Ovary (tissue), 9 donors: ENCODE results near the gene MGAT5. TPM values are rescaled to one million over a fixed set of nuclear protein-coding genes. Genes with fewer than 3 reads are reported as not detected.

ENCODE experiments used
- DNase-seq, 5 donors: peaks; one replicate each; pipeline ENCODE4 v3.0.0-alpha.2; 2019 to 2020
- H3K27ac ChIP-seq, 2 donors: fragments of 200-600 bp; one replicate each; pipeline versions ENCODE4 v1.5.1 to v1.8.0; 2019 to 2022
- H3K27me3 ChIP-seq: fragments of 200-600 bp; one replicate; pipeline ENCODE4 v1.8.0; 2022
- H3K36me3 ChIP-seq: fragments of 200-600 bp; sonication (generic); one replicate; pipeline ENCODE4 v1.5.1; 2019
- H3K4me1 ChIP-seq: one replicate; pipeline ENCODE4 v1.8.1; 2013; ENCODE audit warnings: mild to moderate bottlenecking, moderate library complexity; ENCODE audit not compliant: insufficient read depth
- H3K4me3 ChIP-seq: fragments of 200-600 bp; sonication (generic); one replicate; pipeline ENCODE4 v1.5.1; 2017
- H3K9me3 ChIP-seq, 2 donors: fragments of 200-600 bp in 1 of 2; sonication (generic) in 1 of 2; one replicate each; pipeline versions ENCODE4 v1.5.1 to v1.8.1; 2013 to 2019; ENCODE audit warnings: mild to moderate bottlenecking in 1 of 2, moderate library complexity in 1 of 2
- CTCF ChIP-seq, 3 donors: fragments of 450-650 bp in 2 of 3; fragments of 200-600 bp in 1 of 3; IDR thresholded peaks; one replicate each; pipeline versions ENCODE4 v1.5.1 to v1.8.0; 2016 to 2022; ENCODE audit warnings: antibody characterized with exemption in 3 of 3, mild to moderate bottlenecking in 1 of 3
- EP300 ChIP-seq: sonication (generic); formaldehyde crosslinking; IDR thresholded peaks from one replicate; pipeline ENCODE4 v1.6.1; 2017; ENCODE audit warnings: antibody characterized with exemption
- POLR2A ChIP-seq: fragments of 450-650 bp; IDR thresholded peaks from one replicate; pipeline ENCODE4 v1.6.1; 2017; ENCODE audit warnings: antibody characterized with exemption, mild to moderate bottlenecking, moderate library complexity
- WGBS, 3 donors: extraction: QIAGEN DNeasy Blood & Tissue Kit in 1 of 3; methylation state at CpG; one replicate each; pipeline versions ENCODE4 v1.1.5 to v1.1.7; 2013 to 2017; 5-methylcytosine and 5-hydroxymethylcytosine counted together
- intact Hi-C, 4 donors: fragments of 100-400 bp; cut with DNase I; formaldehyde crosslinking; loops; one replicate each; pipeline versions ENCODE4 v1.11.0 to v1.15.1; 2022 to 2023
- polyA plus RNA-seq, 2 donors: library from polyadenylated mRNA; stranded (reverse); fragments of 200-250 nt in 1 of 2; fragments of 350-450 nt in 1 of 2; fragmentation: Illumina TruSeq in 1 of 2; extraction: RNeasy Lipid Tissue Mini Kit (QIAGEN cat#74804) in 1 of 2; gene quantifications; one replicate each; pipeline ENCODE4 v1.2.3, GENCODE V29; 2013 to 2014
- total RNA-seq, 7 donors: library from RNA; depleted of rRNA in 2 of 7; stranded (reverse); fragments of >200 nt in 2 of 7; fragmentation: NEBNext Ultra II Directional in 3 of 7; extraction: Animal tissue kit (Norgen Biotek cat#: 25700) in 3 of 7; gene quantifications; one replicate each; pipeline versions ENCODE4 v1.1.0 to v1.2.4, GENCODE V29; 2016 to 2023
- donor health status: DM: no; HTN: no; CAD: no; lungs with moderate emphysema.
- donor health status: DM: no; HTN: no; CAD: no.
- donor health status: Bipolar disorder and iron deficiency.
- donor health status: DM: yes; HTN: yes; CAD: no.
- donor health status: DM: no; HTN: no; CAD: no.
- donor health status: DM: yes; HTN: yes; CAD: no.

The MGAT5 gene
- total and polyA plus RNA-seq, 9 donors, result 11.3 to 61.2 (median 32.4) TPM

- no peak overlapping the region for H3K27ac ChIP-seq
- TF ChIP-seq CTCF (IDR thresholded peaks at IDR 0.05) (no peak), POLR2A (no peak), EP300 (no peak)
- H3K27me3 ChIP-seq, result no peaks in the 10 kb centered on the region
- WGBS, 3 donors, result 91 to 95% (median 93%) methylated on average over 2 of the region's 2 CpGs
- H3K36me3 ChIP-seq, result no peaks in the 10 kb centered on the region
- H3K9me3 ChIP-seq, result no peaks in the 10 kb centered on the region
- no peaks in the 10 kb centered on the region for H3K4me1 ChIP-seq
- intact Hi-C loops, result loop anchor here in 1 of 4 donors (10.0 kb wide), 1 partner anchor 115 kb away; no protein-coding TSS in a partner anchor
- no peak overlapping the region for H3K4me3 ChIP-seq
- DNase-seq, result no peak
Measured at GRCh38 chr2:134240061-134240460, 13.8 kb upstream of the MGAT5 start.

- no peak for DNase-seq
- intact Hi-C loops, result loop anchor here in 1 of 4 donors (10.0 kb wide), 1 partner anchor 117 kb away; no protein-coding TSS in a partner anchor
- 84 to 92% (median 91%) methylated on average over 2 of the region's 2 CpGs for WGBS, 3 donors
- TF ChIP-seq POLR2A (no peak), EP300 (no peak), CTCF (IDR thresholded peaks at IDR 0.05) (no peak)
- Histone ChIP-seq H3K27me3 (no peaks in the 10 kb centered on the region), H3K36me3 (no peaks in the 10 kb centered on the region), H3K4me1 (peaks cover 5% of the 10 kb centered on the region), H3K9me3 (no peaks in the 10 kb centered on the region), H3K27ac (no peak overlapping the region), H3K4me3 (no peak overlapping the region)
Measured at GRCh38 chr2:134241911-134242310, 12.0 kb upstream of the MGAT5 start.

GRCh38 chr2:134243244-134243643 is 10.6 kb upstream of the MGAT5 start:
- no peak overlapping the region for H3K27ac ChIP-seq
- H3K27me3 ChIP-seq, result no peaks in the 10 kb centered on the region
- WGBS, 3 donors, result 86 to 97% (median 88%) methylated on average over 1 of the region's 1 CpG
- TF ChIP-seq POLR2A (no peak), EP300 (no peak), CTCF (IDR thresholded peaks at IDR 0.05) (no peak)
- no peak for DNase-seq
- H3K4me1 ChIP-seq, result peaks cover 5% of the 10 kb centered on the region
- intact Hi-C loops, result loop anchor here in 1 of 4 donors (10.0 kb wide), 1 partner anchor 118 kb away; no protein-coding TSS in a partner anchor
- no peaks in the 10 kb centered on the region for H3K36me3 ChIP-seq
- H3K9me3 ChIP-seq, result no peaks in the 10 kb centered on the region
- H3K4me3 ChIP-seq, result no peak overlapping the region

GRCh38 chr2:134244086-134244485 is 9.8 kb upstream of the MGAT5 start:
- Histone ChIP-seq H3K4me1 (peaks cover 5% of the 10 kb centered on the region), H3K27ac (no peak overlapping the region), H3K27me3 (no peaks in the 10 kb centered on the region), H3K4me3 (no peak overlapping the region), H3K9me3 (no peaks in the 10 kb centered on the region), H3K36me3 (no peaks in the 10 kb centered on the region)
- intact Hi-C loops, result loop anchor here in 1 of 4 donors (10.0 kb wide), 1 partner anchor 119 kb away; no protein-coding TSS in a partner anchor
- no peak for DNase-seq
- WGBS, 3 donors, result 42 to 50% (median 48%) methylated on average over 2 of the region's 2 CpGs
- TF ChIP-seq EP300 (no peak), CTCF (IDR thresholded peaks at IDR 0.05) (no peak), POLR2A (no peak)
